KOPT-K1 (cell line): ENCODE data around the gene CSE1L.
"Not testable (repeated sequence)": the region's sequence is repeated elsewhere in the genome, so short reads cannot be mapped to it uniquely, and the experiment has no call there.

Source experiments
- H3K27ac ChIP-seq: fragments of 200-600 bp; sonication (generic); 2 replicates; pipeline ENCODE4 v1.5.1; 2016; ENCODE audit warnings: antibody characterized with exemption, mild to moderate bottlenecking, low read depth, low read length; ENCODE audit not compliant: poor library complexity, severe bottlenecking
- H3K36me3 ChIP-seq: fragments of 200-600 bp; sonication (generic); 2 replicates; pipeline ENCODE4 v1.5.1; 2017; ENCODE audit warnings: antibody characterized with exemption, mild to moderate bottlenecking, low read length, moderate library complexity; ENCODE audit not compliant: insufficient read depth
- H3K9me3 ChIP-seq: fragments of 200-600 bp; sonication (generic); 2 replicates; pipeline ENCODE4 v1.5.1; 2017; ENCODE audit warnings: antibody characterized with exemption, low read length, mild to moderate bottlenecking; ENCODE audit not compliant: insufficient read depth, poor library complexity, severe bottlenecking

The CSE1L gene

DNA sequence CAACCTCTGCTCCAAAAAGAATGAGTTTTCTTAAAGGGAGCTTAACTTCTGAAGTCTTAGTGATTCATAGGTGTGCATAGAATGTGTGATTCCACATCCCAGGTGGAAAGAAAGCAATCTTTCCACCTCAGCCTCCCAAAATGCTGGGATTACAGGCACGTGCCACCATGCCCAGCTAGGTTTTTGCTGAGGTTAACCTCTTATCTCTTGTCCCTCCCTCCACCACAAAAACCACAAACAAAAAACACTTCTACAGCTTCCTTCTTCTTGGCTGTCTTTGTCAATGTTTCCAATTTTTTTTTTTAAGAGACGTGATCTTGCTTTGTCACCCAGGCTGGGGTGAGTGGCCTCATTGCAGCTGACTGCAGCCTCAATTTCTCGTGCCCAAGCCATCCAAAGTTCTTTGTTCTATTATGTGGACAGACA lies 8.1 kb upstream of the CSE1L start:
- peaks cover 32% of the 10 kb centered on the region for H3K36me3 ChIP-seq
- no peaks in the 10 kb centered on the region for H3K9me3 ChIP-seq
- no peak overlapping the region for H3K27ac ChIP-seq

- no peak overlapping the region for H3K27ac ChIP-seq
- peaks cover 13% of the 10 kb centered on the region for H3K36me3 ChIP-seq
- H3K9me3 ChIP-seq, result no peaks in the 10 kb centered on the region
Measured at GRCh38 chr20:49039854-49040253, 6.3 kb upstream of the CSE1L start.

DNA sequence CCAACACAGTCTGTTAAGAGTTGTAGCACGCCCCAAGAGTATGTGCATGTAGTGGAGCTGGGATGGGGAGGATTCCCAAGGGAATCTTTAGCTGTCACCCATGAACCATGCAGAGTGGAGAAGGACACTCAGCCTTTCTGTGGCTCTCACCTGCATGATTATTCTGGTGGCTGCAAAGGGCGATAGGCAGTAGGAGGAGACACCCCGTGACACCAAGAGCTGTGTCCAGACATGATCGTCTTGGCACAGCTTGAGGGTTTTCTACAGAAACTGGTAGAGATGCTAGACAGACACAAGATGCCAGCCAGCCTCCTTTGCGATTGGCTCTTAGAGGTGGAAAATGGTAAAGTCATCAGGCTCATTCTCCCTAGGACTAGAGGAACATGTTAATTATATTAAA lies 3.1 kb upstream of the CSE1L start:
- H3K36me3 ChIP-seq, result peaks cover 4% of the 10 kb centered on the region
- no peaks in the 10 kb centered on the region for H3K9me3 ChIP-seq
- H3K27ac ChIP-seq, result no peak overlapping the region

- H3K36me3 ChIP-seq, result peaks cover 30% of the 10 kb centered on the region
- H3K9me3 ChIP-seq, result no peaks in the 10 kb centered on the region
- peak overlapping the region; percentile 95 for H3K27ac ChIP-seq
Measured at GRCh38 chr20:49045440-49046086, 549 bp upstream of the CSE1L start.

DNA sequence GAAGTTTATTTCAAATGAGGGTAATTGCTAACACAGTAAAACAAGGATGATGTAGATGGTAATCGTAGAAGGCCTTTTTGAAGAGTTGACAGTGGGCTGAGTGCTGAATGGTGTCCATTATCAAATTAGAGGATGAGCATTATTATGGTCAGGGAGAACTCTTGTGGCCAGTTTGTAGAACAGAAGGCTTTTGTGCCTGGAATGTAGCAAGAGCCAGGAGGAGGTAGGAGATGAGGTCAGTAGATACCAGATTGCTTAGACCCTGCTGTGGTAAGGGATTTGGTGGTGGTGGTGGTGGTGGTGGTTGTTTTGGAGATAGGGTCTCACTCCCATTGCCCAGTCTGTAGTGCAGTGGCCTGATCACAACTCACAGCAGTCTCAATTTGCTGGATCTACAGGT lies 6.2 kb downstream of the CSE1L start:
- Histone ChIP-seq H3K36me3 (peaks cover 92% of the 10 kb centered on the region), H3K9me3 (no peaks in the 10 kb centered on the region), H3K27ac (no peak overlapping the region)

DNA sequence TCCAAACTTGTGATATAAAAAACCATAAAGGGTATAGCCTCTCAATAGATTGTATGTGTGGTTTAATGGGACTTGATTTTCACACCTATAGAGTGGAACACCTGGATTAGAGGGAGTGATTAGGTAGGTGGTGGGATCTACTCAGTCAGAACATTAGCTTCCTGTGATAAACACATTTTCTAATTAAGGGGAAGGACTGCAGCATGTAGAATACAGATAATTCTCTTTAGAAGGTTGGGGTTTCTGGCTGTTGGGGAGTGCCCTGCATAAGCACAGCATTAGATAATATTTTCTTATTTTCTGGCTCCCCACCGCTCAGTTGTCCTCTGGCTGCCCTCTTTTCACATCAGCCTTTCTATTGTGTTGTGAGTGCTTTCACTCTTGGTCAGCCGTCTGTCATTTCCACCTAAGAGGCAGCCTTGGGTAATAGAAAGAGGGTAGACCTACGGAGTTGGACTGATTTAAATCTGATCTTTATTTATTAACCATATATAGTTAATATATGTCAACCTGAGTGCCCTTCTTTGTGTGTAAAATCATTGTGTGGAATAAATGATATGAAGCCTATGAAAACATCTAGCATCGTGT lies 8.0 kb downstream of the CSE1L start:
- Histone ChIP-seq H3K36me3 (peaks cover 95% of the 10 kb centered on the region), H3K9me3 (no peaks in the 10 kb centered on the region), H3K27ac (no peak overlapping the region)

GRCh38 chr20:49063279-49063678 lies 17.2 kb downstream of the CSE1L start:
- H3K27ac ChIP-seq, result no peak overlapping the region
- no peaks in the 10 kb centered on the region for H3K9me3 ChIP-seq
- peaks cover 96% of the 10 kb centered on the region for H3K36me3 ChIP-seq

DNA sequence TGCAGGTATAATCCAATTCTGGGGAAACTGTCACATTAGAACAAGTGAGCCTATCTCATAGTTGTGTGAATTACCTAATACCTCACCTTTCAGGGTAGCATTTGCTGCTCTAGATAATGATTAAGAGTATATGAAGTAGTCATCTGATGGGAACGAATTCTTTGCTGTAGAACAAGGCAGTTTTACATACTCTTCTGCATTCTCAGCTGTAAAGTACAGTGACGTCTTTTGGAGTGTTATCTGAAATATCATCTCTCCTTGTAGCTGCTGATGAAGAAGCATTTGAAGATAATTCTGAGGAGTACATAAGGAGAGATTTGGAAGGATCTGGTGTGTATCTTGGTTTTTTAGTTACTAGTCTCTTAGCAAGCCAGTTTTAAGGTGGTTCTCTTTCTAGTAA lies 28.4 kb downstream of the CSE1L start:
- Histone ChIP-seq H3K9me3 (no peaks in the 10 kb centered on the region), H3K27ac (no peak overlapping the region), H3K36me3 (peaks cover 100% of the 10 kb centered on the region)

DNA sequence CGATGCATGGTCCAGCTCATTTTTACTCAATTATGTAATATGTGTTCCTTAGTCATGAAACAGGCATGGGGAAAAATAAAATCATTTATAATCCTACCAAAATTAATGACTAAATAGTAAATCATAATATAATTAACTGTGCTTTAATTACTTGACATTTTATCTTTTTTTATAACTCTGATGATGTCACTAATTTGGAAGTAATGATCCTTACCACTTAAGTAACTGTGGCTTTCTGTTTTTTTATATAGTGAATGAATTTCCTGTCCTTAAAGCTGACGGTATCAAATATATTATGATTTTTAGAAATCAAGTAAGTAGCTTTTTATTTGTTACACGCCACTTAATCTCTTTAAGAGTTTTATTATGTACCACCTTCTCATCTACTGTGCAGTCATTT lies 32.2 kb downstream of the CSE1L start:
- Histone ChIP-seq H3K36me3 (peaks cover 100% of the 10 kb centered on the region), H3K27ac (no peak overlapping the region), H3K9me3 (no peaks in the 10 kb centered on the region)

DNA sequence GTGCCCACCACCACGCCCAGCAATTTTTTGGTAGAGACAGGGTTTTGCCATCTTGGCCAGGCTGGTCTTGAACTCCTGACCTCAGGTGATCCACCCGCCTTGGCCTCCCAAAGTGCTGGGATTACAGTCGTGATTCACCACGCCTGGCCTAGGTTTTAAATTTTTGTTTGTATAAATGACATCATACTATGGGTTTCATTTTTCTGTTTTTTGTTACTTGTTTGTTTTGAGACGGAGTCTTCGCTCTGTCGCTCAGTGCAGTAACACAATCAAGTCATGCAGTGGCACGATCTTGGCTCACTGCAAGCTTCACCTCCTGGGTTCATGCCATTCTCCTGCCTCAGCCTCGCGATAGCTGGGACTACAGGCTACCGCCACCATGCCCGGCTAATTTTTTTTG lies 36.2 kb downstream of the CSE1L start:
- peaks cover 100% of the 10 kb centered on the region for H3K36me3 ChIP-seq
- H3K27ac ChIP-seq, H3K9me3 ChIP-seq: not testable (repeated sequence)

GRCh38 chr20:49091104-49091503 lies 45.0 kb downstream of the CSE1L start:
- H3K27ac ChIP-seq, result no peak overlapping the region
- H3K36me3 ChIP-seq, result peaks cover 100% of the 10 kb centered on the region
- H3K9me3 ChIP-seq, result no peaks in the 10 kb centered on the region

DNA sequence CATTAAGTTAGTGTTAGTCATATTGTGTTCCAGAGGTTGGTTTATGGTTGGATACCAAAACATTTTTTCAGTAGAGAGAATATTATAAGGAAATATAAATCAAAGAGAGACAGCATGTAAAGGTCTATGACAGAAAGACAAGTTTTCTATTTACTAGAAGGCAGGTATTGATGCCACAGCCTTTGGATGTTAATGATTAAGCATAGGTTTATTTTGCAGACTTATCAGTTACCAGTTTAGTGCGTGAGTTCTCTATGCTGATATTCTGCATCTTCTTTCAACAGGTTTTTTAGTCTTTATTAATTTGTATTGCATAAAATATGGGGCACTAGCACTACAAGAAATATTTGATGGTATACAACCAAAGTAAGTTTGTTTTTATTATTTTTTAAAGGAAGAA lies 45.6 kb downstream of the CSE1L start:
- peaks cover 100% of the 10 kb centered on the region for H3K36me3 ChIP-seq
- H3K9me3 ChIP-seq, result no peaks in the 10 kb centered on the region
- no peak overlapping the region for H3K27ac ChIP-seq

DNA sequence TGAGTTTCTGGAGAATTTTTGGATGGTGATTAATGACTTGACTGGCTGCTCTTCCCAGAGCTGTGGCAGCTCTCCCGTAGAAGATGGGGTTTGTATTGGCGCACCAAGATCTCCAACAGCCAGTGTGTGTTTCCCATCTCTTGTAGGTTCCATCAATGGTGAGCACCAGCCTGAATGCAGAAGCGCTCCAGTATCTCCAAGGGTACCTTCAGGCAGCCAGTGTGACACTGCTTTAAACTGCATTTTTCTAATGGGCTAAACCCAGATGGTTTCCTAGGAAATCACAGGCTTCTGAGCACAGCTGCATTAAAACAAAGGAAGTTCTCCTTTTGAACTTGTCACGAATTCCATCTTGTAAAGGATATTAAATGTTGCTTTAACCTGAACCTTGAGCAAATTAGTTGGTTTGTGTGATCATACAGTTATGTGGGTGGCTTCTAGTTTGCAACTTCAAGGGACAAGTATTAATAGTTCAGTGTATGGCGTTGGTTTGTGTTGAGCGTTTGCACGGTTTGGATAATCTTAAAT lies 50.2 kb downstream of the CSE1L start:
- Histone ChIP-seq H3K27ac (no peak overlapping the region), H3K9me3 (no peaks in the 10 kb centered on the region), H3K36me3 (peaks cover 99% of the 10 kb centered on the region)

DNA sequence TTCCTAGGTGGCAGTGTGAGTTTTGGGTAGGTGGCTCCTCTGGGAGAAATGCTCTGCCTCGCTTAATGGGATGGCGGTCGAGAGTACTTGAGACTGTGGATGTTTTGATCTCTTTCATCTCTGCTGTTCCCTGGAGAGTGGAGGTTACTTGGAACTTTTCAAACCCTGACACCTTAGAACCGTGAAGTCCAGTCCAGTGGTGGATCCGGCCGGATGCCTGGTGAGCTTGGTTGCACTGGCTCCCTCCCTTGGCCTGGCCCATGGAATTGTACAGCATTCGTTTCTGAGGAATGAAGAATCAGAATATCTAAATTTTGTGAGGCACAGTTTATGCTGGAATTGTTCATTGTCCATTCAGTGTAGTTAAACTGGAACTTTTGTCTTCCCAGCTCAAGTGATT lies 51.0 kb downstream of the CSE1L start:
- Histone ChIP-seq H3K27ac (no peak overlapping the region), H3K36me3 (peaks cover 99% of the 10 kb centered on the region), H3K9me3 (no peaks in the 10 kb centered on the region)

- peaks cover 99% of the 10 kb centered on the region for H3K36me3 ChIP-seq
Measured at GRCh38 chr20:49098136-49098535, 52.0 kb downstream of the CSE1L start.

DNA sequence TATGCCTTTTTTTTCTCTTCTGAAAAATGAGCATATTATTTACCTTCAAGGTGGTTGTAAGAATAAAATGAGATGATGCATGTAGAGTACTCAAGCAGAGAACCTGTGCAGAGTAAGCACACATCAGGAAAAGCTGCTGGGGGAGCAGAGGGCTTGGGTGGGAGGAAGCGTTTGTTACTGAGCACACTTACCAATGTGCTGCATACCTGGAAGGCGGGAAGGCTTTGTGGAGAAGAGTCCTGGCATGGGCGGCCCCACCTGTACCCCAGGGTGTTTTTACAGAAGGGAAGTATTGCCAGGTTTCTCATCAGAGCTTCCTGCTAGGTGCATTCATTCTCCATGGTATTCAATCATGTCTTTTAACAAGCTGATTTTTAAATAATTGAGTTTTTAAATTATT lies 52.9 kb downstream of the CSE1L start:
- Histone ChIP-seq H3K27ac (no peak overlapping the region), H3K36me3 (peaks cover 99% of the 10 kb centered on the region), H3K9me3 (no peaks in the 10 kb centered on the region)

More at GRCh38 chr20:49098136-49098535, 52.0 kb downstream of the CSE1L start:
- no peak overlapping the region for H3K27ac ChIP-seq
- H3K9me3 ChIP-seq, result no peaks in the 10 kb centered on the region
